ENCODE results near the gene PROB1. TPM values are rescaled to one million over a fixed set of nuclear protein-coding genes. Genes with fewer than 3 reads are reported as not detected.

Gene PROB1
- total and polyA plus RNA-seq, 9 of the 15 experiments (the other 6 are each of a cell fraction or from before 2014, with no cell fraction given) = 0.01 to 1.8 (median 0.47) TPM

DNA sequence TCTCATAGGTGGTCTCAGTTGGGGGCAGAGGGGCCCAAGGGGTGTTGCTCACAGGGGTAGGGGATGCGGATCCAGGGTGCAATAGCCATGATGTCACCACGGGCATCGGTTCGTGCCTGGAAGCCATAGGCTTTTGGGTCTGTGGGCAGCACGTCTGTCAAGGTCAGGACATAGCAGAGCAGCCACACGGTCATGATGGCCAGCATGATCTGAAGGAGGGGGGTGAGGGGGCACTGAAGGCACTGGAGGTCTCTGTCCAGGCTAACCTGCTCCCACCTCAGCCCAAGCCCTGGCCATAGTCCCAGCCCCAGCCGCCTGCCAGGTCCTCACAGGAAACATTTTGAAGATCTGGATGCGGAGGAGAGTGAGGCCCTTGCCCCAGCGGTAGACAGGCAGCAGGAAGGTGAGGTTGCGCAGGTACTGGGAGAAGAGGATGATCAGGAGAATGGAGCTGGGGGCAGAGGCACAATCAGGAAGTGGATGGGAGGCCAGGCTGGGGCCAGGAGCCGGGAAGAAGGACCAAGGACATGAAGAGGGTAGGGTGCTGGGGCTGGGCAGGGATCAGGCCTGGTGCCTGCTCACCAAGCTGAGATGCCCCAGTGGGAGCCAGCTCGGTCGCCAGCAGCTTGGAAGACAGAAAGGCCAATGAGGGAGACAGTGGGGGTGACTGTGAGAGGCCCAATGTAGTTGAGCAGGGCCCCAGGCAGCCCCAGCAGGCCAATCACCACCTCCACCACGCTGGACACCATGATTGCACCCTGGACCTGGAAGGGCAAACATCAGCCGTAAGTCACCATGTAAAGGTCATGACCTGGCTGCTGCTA, 15.1 kb downstream of the PROB1 start (continued):
- no peak for TF ChIP-seq TRIM25 (IDR thresholded peaks at IDR 0.05; ENCODE audit: borderline replicate concordance)
- peak; percentile 80 for TF ChIP-seq BCOR (IDR thresholded peaks at IDR 0.05)
- no peak for TF ChIP-seq ZNF316 (IDR thresholded peaks at IDR 0.05)
- no peak for TF ChIP-seq ZNF830 (CRISPR knock-in tag; IDR thresholded peaks at IDR 0.05)
- no peak for TF ChIP-seq XRCC3 (IDR thresholded peaks at IDR 0.05)
- TF ChIP-seq ARID3A (IDR thresholded peaks at IDR 0.05; ENCODE audit: borderline replicate concordance, low read depth, low read length) = no peak
- TF ChIP-seq, protein P1, sequence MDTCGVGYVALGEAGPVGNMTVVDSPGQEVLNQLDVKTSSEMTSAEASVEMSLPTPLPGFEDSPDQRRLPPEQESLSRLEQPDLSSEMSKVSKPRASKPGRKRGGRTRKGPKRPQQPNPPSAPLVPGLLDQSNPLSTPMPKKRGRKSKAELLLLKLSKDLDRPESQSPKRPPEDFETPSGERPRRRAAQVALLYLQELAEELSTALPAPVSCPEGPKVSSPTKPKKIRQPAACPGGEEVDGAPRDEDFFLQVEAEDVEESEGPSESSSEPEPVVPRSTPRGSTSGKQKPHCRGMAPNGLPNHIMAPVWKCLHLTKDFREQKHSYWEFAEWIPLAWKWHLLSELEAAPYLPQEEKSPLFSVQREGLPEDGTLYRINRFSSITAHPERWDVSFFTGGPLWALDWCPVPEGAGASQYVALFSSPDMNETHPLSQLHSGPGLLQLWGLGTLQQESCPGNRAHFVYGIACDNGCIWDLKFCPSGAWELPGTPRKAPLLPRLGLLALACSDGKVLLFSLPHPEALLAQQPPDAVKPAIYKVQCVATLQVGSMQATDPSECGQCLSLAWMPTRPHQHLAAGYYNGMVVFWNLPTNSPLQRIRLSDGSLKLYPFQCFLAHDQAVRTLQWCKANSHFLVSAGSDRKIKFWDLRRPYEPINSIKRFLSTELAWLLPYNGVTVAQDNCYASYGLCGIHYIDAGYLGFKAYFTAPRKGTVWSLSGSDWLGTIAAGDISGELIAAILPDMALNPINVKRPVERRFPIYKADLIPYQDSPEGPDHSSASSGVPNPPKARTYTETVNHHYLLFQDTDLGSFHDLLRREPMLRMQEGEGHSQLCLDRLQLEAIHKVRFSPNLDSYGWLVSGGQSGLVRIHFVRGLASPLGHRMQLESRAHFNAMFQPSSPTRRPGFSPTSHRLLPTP (IDR thresholded peaks at IDR 0.05; ENCODE audit: borderline replicate concordance, extremely low read depth, insufficient read length) = peak; percentile 67
- no peak for TF ChIP-seq ZNF140 (CRISPR knock-in tag; IDR thresholded peaks at IDR 0.05)
- TF ChIP-seq HES1 (IDR thresholded peaks at IDR 0.05; ENCODE audit: low read depth) = no peak
